ENCODE results near the gene NAP1L4. TPM values are rescaled to one million over a fixed set of nuclear protein-coding genes. Genes with fewer than 3 reads are reported as not detected.

NAP1L4 gene
- total RNA-seq, 2 experiments from 2014 or later = 222 to 226 TPM

GRCh38 chr11:3016861-3017260 lies 24.7 kb upstream of the NAP1L4 start:
- Mint-ChIP-seq H3K4me1 (peaks cover 62% of the 10 kb centered on the region), H3K27ac (peak overlapping the region; percentile 73)
- DNase-seq = no peak

GRCh38 chr11:3015796-3016195 lies 23.7 kb upstream of the NAP1L4 start:
- Mint-ChIP-seq H3K27ac (peak overlapping the region; percentile 89), H3K9me3 (no peaks in the 10 kb centered on the region), H3K4me3 (no peak overlapping the region), H3K4me1 (peaks cover 54% of the 10 kb centered on the region), H3K27me3 (no peaks in the 10 kb centered on the region), H3K36me3 (peaks cover 33% of the 10 kb centered on the region)
- no peak for DNase-seq

More at GRCh38 chr11:3016861-3017260, 24.7 kb upstream of the NAP1L4 start:
- Mint-ChIP-seq H3K9me3 (no peaks in the 10 kb centered on the region), H3K4me3 (no peak overlapping the region), H3K27me3 (no peaks in the 10 kb centered on the region), H3K36me3 (peaks cover 31% of the 10 kb centered on the region)

DNA sequence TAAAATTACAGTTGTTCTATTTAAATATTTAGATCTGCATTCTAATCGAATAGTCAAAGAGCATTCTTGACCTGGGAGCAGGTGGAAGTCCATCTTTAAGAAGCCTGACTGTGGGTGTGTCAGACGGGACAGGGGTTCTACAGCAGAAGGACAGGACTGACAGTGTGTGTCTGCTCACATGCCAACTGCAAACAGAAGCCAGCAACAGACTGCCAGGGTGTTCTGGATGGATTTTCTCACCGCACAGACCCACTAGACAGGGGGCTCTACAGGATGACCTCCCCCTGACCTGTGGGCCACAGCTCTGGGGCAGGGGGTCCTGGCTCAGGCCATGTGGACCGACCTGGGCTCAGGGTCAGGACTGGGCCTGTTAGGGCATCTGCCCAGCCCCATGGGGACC lies 22.8 kb upstream of the NAP1L4 start:
- Mint-ChIP-seq H3K4me1 (peaks cover 55% of the 10 kb centered on the region), H3K27me3 (no peaks in the 10 kb centered on the region), H3K9me3 (no peaks in the 10 kb centered on the region), H3K36me3 (peaks cover 33% of the 10 kb centered on the region), H3K27ac (peak overlapping the region; percentile 89), H3K4me3 (peak overlapping the region; percentile 20)
- no peak for DNase-seq

DNA sequence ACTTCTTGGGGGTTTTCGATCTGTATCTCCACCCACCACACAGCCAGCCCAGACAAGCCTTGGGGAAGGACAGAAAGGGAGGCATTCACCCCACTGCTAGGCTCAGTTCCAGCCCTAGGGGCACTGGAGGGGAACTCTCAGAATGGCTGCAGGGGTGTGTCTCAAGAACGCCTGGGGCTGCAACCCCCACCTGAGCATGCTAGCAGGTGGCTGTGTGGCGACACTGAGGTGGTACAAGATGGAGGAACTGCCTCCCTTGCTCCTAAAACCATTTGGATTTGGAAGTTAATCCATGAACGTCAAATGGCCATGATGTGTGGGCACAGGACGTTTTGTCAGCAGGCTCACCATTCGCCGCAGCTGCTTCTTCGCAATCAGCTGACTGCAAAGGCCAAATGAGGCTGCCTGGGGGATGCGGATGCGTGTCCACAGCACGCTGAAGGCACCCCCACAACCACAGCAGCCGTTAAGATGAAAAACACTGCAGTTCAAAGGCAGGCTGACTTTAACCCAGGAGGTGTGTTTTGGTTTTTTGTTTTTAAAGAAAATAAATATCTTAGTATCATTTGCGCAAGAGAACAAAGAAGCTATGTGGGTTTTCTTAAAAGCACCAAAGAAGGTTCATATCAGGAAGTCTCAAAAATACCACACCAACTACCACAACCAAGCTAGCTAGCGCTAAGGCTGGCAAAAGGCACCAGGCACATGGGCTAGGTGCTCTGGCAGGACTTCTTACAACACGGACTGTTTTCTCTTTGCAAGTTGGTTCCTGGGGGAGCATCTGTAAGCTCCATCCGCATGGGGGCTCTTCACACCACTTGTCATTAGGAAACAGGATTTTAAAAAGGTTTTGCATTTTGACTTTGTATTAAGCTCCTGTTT lies 22.2 kb upstream of the NAP1L4 start:
- Mint-ChIP-seq H3K27me3 (no peaks in the 10 kb centered on the region), H3K4me3 (peak overlapping the region; percentile 32), H3K27ac (peak overlapping the region; percentile 89), H3K36me3 (peaks cover 33% of the 10 kb centered on the region), H3K9me3 (no peaks in the 10 kb centered on the region), H3K4me1 (peaks cover 56% of the 10 kb centered on the region)
- peak; percentile 74 for DNase-seq

GRCh38 chr11:3011891-3012885 lies 20.1 kb upstream of the NAP1L4 start:
- H3K4me1 Mint-ChIP-seq = peaks cover 59% of the 10 kb centered on the region
- no peaks in the 10 kb centered on the region for H3K27me3 Mint-ChIP-seq
- no peak overlapping the region for H3K27ac Mint-ChIP-seq
- no peaks in the 10 kb centered on the region for H3K9me3 Mint-ChIP-seq
- no peak for DNase-seq
- no peak overlapping the region for H3K4me3 Mint-ChIP-seq
- H3K36me3 Mint-ChIP-seq = peaks cover 31% of the 10 kb centered on the region

DNA sequence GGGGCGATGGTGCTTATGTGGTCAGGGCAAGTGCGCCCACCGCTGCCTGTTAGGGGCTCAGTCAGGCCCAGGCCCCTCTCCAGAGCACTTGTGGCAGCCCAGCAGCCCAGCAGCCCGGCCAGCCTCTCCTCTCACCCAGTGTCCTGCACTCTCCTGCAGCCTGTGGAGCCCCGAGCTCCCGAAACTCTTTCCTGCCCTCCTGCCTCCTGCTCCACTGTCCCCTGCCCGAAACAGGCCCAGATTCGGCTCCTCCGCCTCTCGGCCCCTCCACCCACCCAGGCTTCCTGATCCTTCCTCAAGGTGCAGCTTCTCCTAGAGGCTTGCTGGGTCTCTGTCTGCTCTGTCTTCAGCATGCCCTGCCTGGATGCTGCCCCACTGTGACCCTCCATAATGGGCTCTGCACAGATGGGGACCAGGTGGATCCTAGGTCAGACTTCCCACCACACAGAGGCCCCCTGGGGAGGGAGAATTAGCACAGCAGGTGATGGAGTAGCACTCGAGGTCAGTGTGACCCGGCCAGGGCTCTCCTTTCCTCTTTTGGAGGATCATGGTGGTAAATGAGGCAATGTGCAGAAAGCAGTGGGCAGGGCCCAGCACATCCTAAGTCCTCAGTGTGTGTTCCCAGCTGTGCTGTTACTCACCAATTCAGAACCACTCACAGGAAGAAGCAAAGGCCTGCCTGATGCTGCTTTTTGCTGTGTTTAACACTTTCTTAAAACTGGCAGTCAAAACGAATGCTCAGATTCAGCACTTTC lies 18.6 kb upstream of the NAP1L4 start:
- peaks cover 56% of the 10 kb centered on the region for H3K4me1 Mint-ChIP-seq
- DNase-seq = no peak
- H3K27me3 Mint-ChIP-seq = no peaks in the 10 kb centered on the region
- peaks cover 30% of the 10 kb centered on the region for H3K36me3 Mint-ChIP-seq
- no peak overlapping the region for H3K4me3 Mint-ChIP-seq
- no peaks in the 10 kb centered on the region for H3K9me3 Mint-ChIP-seq
- H3K27ac Mint-ChIP-seq = peak overlapping the region; percentile 63

DNA sequence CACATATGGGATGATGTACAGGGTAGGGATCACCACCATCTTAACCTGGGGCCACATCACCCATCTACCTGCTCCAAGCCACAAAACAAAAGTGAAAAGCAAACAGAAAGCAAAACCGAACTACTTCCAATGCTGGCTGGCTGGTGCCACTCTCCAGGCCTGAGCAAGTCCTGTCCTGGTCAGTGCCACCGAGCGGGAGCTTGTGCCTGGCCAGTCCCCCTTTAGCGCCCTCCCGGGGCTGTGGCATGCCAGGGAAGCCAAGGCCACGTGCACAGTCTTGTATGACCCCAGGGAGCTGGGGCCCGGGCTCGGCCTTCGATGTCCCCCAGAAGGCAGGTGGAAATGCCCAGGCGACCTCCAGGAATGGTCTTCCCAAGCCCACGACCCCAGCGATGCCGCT lies 17.9 kb upstream of the NAP1L4 start:
- H3K27me3 Mint-ChIP-seq = no peaks in the 10 kb centered on the region
- H3K4me1 Mint-ChIP-seq = peaks cover 53% of the 10 kb centered on the region
- peaks cover 29% of the 10 kb centered on the region for H3K36me3 Mint-ChIP-seq
- no peaks in the 10 kb centered on the region for H3K9me3 Mint-ChIP-seq
- no peak for DNase-seq
- H3K4me3 Mint-ChIP-seq = no peak overlapping the region
- H3K27ac Mint-ChIP-seq = peak overlapping the region; percentile 81

DNA sequence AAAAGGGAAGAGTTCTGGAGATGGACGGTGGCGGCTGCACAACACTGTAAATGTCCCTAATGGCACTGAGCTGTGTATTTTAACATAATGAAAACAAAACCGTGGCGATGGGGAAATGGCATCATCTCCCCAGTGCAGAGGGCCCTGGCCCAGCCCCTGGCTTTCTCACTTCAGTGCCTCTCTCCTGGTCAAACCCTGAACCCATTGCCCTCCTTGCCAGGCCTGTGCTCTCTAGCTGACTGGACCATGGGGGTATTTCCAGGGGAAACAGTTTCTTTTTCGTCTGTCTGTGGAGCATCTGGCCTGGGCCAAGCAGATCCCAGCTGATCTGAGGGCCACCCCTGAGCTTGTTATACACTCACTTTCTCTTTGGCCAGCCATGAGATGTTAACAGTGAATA lies 17.4 kb upstream of the NAP1L4 start:
- Mint-ChIP-seq H3K9me3 (no peaks in the 10 kb centered on the region), H3K36me3 (peaks cover 31% of the 10 kb centered on the region), H3K4me1 (peaks cover 49% of the 10 kb centered on the region), H3K27me3 (no peaks in the 10 kb centered on the region), H3K27ac (peak overlapping the region; percentile 81), H3K4me3 (no peak overlapping the region)
- DNase-seq = no peak

DNA sequence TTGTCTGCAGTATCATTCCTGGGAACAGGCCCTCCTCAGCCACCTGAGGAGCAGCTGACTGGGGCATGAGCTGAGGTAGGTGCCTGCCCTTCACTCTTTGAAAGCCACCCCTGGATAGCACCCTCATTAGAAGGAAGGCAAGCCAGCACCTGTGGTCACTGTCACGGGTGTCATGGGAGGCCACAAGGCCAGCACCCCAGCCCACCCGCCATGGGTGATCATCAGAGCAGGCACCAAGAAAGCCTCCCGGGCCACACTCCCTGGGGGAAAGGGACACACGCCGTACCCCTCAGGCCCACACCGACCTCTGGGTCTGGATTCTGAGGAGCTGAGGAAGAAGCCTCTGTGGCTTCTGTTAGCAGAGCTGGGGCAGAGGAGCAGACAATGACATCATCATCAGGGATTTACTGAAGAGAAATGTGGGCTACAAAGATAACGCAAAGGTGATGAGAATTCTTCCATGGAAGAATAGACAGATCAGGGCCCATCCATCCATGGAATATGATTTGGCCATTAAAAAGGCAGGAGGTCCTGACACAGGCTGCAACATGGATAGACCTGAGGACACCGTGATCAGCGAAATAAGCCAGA lies 16.7 kb upstream of the NAP1L4 start:
- no peaks in the 10 kb centered on the region for H3K27me3 Mint-ChIP-seq
- H3K36me3 Mint-ChIP-seq = peaks cover 35% of the 10 kb centered on the region
- no peak overlapping the region for H3K4me3 Mint-ChIP-seq
- DNase-seq = no peak
- peak overlapping the region; percentile 67 for H3K27ac Mint-ChIP-seq
- no peaks in the 10 kb centered on the region for H3K9me3 Mint-ChIP-seq
- H3K4me1 Mint-ChIP-seq = peaks cover 48% of the 10 kb centered on the region

DNA sequence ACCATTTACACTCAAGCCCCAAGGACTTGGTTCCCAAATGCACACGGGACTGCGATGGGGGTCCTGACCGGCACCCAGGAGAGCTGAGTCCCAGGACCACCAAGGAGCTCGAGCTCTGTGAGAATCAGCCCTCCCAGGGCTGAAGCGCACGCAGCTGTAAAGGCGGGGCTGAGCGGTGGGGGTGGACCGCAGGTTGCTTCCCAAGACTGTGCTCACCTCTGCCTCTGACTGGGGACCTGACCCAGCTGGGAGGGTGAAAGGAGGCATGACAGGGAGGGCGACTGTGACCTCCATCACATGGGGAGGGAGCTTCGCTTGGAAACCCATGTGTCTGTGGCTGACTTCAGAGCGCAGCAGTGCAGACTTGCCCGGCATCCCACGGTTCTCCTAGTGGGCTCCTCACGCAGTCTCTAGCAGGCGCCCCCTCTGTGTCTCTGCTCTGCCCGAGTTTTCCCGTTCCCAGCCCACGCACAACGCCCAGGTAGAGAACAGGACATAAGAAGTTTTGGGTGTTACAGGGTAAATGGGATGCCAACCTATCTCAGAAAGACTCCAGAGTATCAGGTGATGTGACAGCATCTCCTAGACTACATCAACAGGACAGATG lies 15.4 kb upstream of the NAP1L4 start:
- Mint-ChIP-seq H3K4me1 (peaks cover 48% of the 10 kb centered on the region), H3K27me3 (no peaks in the 10 kb centered on the region), H3K4me3 (peak overlapping the region; percentile 58), H3K9me3 (no peaks in the 10 kb centered on the region), H3K36me3 (peaks cover 39% of the 10 kb centered on the region), H3K27ac (peak overlapping the region; percentile 74)
- DNase-seq = no peak

DNA sequence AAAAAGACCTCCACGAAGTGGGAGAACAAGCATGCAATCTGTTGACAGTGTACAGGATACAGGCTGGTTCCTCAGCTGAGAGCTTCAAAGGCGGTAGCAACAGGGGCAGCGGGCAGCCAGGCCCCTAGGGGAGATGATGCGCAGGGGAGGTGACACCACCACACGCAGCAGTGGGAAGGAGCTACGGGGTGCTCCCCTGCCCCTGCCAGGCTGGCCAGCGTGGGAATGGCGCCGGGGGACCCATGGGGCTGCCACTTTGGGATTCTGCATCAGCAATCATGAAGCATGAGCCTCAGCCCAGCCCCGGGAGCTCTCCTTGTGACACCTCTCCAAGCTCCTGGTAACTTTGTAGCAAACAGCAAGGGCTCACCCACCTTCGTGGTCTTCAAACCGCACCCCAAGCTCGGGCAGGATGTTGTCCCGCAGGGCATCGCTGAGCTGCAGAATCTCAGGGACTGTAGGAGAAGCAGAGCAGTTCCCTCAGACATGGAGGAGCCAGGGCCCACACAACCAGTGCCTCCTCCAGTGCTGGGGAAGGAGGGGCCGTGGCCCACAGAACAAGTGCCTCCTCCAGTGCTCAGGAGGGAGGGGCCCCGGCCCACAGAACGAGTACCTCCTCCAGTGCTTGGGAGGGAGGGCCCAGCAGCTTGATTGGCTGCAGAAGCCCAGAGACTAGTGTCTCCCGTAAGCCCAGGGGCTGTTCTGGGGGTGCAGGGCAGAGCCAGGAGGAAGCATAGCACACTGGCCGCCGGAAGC lies 14.6 kb upstream of the NAP1L4 start:
- H3K9me3 Mint-ChIP-seq = no peaks in the 10 kb centered on the region
- peaks cover 48% of the 10 kb centered on the region for H3K4me1 Mint-ChIP-seq
- H3K36me3 Mint-ChIP-seq = peaks cover 38% of the 10 kb centered on the region
- DNase-seq = peak; percentile 68
- H3K27me3 Mint-ChIP-seq = no peaks in the 10 kb centered on the region
- peak overlapping the region; percentile 58 for H3K4me3 Mint-ChIP-seq
- peak overlapping the region; percentile 74 for H3K27ac Mint-ChIP-seq

GRCh38 chr11:3004481-3004880 lies 12.4 kb upstream of the NAP1L4 start:
- peaks cover 34% of the 10 kb centered on the region for H3K36me3 Mint-ChIP-seq
- peaks cover 37% of the 10 kb centered on the region for H3K4me1 Mint-ChIP-seq
- H3K9me3 Mint-ChIP-seq = no peaks in the 10 kb centered on the region
- no peaks in the 10 kb centered on the region for H3K27me3 Mint-ChIP-seq
- DNase-seq = no peak
- no peak overlapping the region for H3K27ac Mint-ChIP-seq
- no peak overlapping the region for H3K4me3 Mint-ChIP-seq

DNA sequence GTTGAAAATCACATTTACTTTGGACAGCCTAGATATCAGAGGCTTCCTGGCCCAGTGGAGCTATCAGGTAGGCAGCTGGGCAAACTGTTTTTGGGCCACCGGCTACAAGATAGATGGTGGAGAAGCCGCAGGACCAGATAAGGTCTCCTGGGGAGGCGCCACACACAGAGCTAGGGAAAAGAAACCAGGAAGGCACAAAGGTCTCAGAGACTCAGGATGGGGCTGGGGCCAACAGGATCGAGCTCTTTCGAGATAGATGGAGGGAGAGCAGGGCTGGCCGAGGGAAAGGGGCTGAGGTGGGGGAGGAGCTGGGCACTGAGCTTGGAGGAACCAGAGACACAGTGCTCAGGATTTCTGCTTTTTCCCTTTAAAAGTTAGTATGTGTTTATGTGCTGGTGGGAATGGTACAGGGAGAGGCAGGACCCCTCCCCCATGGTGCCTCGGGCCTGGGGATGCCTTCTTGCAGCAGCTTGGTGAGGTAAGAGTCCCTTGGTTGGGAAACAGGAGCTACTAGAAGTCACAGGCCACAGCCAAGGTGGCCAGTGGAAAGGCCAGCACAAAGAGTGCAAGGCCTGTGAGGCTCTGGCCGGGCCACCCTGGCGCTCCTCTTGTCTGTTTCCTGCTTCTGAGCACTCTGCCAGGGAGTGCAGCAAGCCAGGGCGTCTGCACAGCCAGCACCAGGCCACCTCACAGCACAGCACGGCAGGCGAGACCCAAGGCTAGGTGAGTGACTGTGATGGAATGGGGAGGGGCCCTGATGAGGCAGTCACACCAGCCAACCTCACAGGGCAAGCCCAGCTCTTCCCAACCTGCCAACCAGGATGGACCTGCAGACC lies 11.5 kb upstream of the NAP1L4 start:
- peaks cover 32% of the 10 kb centered on the region for H3K4me1 Mint-ChIP-seq
- H3K36me3 Mint-ChIP-seq = peaks cover 34% of the 10 kb centered on the region

More for the DNA sequence above, 11.5 kb upstream of the NAP1L4 start:
- Mint-ChIP-seq H3K27ac (peak overlapping the region; percentile 36), H3K27me3 (no peaks in the 10 kb centered on the region), H3K4me3 (no peak overlapping the region), H3K9me3 (no peaks in the 10 kb centered on the region)
- no peak for DNase-seq
